GM19193 (cell line): ENCODE results near the gene DNAJC4.

Source experiments
- POLR2A ChIP-seq: IDR thresholded peaks from 4 replicates; pipeline ENCODE4 v1.6.1; 2011; ENCODE audit not compliant: insufficient read depth, insufficient read length; ENCODE audit errors: extremely low read depth

DNAJC4 gene

GRCh38 chr11:64220271-64220670 lies 10.1 kb upstream of the DNAJC4 start:
- no peak for TF ChIP-seq POLR2A

GRCh38 chr11:64220798-64221197 lies 9.6 kb upstream of the DNAJC4 start:
- no peak for TF ChIP-seq POLR2A

- no peak for TF ChIP-seq POLR2A
These were observed 7.7 kb upstream of the DNAJC4 start for GRCh38 chr11:64222651-64223000.

GRCh38 chr11:64223001-64223651 lies 7.2 kb upstream of the DNAJC4 start:
- no peak for TF ChIP-seq POLR2A

GRCh38 chr11:64224151-64224890 lies 6.0 kb upstream of the DNAJC4 start:
- no peak for TF ChIP-seq POLR2A

GRCh38 chr11:64224891-64225607 lies 5.3 kb upstream of the DNAJC4 start:
- TF ChIP-seq POLR2A, result no peak

GRCh38 chr11:64225608-64226506 lies 4.5 kb upstream of the DNAJC4 start, which contains the start of the genes NUDT22 and TRPT1:
Gene NUDT22 (plus strand): TSS chr11:64226274. CDS start chr11:64226653, 379 bp downstream.
Gene TRPT1 (minus strand): TSS chr11:64226186. CDS start chr11:64225860, 326 bp downstream.
- TF ChIP-seq POLR2A, result peak; percentile 81

GRCh38 chr11:64226507-64227051 lies 3.8 kb upstream of the DNAJC4 start:
- peak; percentile 33 for TF ChIP-seq POLR2A

- TF ChIP-seq POLR2A, result no peak
These were observed 2.9 kb upstream of the DNAJC4 start for GRCh38 chr11:64227405-64227956.

GRCh38 chr11:64229090-64229743 lies 1.1 kb upstream of the DNAJC4 start:
- no peak for TF ChIP-seq POLR2A

- TF ChIP-seq POLR2A, result no peak
These were observed 591 bp upstream of the DNAJC4 start for GRCh38 chr11:64229744-64230170.

- no peak for TF ChIP-seq POLR2A
These were observed 627 bp downstream of the DNAJC4 start for GRCh38 chr11:64230985-64231365.

GRCh38 chr11:64231546-64231945 lies 1.2 kb downstream of the DNAJC4 start:
- TF ChIP-seq POLR2A, result no peak
